Choroid plexus epithelial cell (primary cell): ENCODE data around the gene POP7.

Experiments used
- DNase-seq: peaks from one replicate; pipeline ENCODE4 v3.0.0-alpha.2; 2010; ENCODE audit warnings: low read depth
- H3K4me3 ChIP-seq: 2 replicates; pipeline ENCODE4 v1.5.1; 2011; ENCODE audit warnings: low read depth, mild to moderate bottlenecking, control low read depth, low read length, moderate library complexity
- TF ChIP-seq, protein P1 (sequence below): conservative IDR thresholded peaks from 2 replicates; pipeline ENCODE4 v1.5.1; 2011; ENCODE audit warnings: low read depth, mild to moderate bottlenecking, control low read depth, inconsistent platforms, low read length, moderate library complexity

POP7 gene

DNA sequence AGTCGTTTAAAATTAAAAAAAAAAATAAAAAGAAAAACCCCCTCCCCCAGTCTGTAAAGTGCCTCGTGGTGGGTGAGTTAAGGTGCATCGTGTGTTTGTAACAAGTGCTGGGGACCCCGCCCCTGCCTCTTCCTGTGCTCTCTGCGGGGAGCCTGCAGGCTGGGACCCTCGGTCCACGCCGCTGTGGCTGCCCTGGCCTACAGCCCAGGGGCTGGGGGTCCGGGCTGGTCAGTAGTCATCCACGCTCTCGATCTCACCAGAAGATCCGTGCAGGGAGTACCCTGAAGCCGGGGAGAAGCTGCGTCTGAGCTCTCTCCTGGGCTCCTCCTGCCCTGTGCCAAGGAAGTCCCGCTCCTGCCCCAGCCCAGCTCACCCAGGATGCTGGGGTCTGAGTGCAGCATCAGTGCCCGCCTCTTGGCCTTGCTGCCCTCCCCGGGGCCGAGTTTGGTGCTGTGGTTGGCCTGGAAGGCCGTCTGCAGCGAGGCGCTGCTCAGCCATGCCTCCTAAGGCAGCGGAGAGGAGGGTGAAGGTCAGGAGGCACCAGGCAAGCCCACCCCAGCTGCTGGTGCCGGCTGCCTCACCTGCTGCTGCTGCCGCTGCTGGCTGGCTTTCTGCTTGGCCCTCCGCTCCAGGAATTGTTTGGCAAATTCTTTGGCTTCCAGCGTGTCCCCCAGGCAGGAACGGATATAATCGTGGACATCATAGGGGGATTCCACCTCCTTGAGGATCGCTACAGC is 24.3 kb upstream of the POP7 start:
- no peak for DNase-seq
- H3K4me3 ChIP-seq: no peak overlapping the region
- TF ChIP-seq, protein P1, sequence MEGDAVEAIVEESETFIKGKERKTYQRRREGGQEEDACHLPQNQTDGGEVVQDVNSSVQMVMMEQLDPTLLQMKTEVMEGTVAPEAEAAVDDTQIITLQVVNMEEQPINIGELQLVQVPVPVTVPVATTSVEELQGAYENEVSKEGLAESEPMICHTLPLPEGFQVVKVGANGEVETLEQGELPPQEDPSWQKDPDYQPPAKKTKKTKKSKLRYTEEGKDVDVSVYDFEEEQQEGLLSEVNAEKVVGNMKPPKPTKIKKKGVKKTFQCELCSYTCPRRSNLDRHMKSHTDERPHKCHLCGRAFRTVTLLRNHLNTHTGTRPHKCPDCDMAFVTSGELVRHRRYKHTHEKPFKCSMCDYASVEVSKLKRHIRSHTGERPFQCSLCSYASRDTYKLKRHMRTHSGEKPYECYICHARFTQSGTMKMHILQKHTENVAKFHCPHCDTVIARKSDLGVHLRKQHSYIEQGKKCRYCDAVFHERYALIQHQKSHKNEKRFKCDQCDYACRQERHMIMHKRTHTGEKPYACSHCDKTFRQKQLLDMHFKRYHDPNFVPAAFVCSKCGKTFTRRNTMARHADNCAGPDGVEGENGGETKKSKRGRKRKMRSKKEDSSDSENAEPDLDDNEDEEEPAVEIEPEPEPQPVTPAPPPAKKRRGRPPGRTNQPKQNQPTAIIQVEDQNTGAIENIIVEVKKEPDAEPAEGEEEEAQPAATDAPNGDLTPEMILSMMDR: no peak

DNA sequence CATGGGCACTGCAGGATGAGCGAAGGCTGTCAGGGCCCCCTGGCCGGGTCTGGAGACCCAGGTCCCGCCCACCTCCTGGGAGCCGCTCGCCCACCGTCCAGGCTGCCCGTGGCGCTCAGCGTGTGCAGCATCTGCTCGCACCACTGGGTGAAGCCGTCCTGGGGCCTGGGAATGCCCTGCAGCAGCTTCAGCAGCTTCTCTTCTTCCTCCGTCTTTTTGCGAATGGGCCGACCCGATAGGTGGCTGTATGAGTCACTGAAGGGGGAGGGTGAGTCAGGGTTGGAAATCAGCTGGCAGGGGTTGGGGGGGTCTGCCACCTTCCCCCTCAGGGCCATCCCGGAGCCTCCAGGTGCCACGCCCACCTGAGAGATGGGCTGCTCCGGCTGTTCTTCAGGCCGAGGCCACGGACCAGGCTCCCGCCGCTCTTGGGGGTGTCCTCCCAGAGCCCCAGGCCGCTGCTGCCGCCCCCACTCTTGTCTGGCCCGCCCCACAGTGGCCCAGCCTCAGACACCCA is 23.6 kb upstream of the POP7 start:
- no peak overlapping the region for H3K4me3 ChIP-seq
- TF ChIP-seq, protein P1: no peak
- peak; percentile 33 for DNase-seq

DNA sequence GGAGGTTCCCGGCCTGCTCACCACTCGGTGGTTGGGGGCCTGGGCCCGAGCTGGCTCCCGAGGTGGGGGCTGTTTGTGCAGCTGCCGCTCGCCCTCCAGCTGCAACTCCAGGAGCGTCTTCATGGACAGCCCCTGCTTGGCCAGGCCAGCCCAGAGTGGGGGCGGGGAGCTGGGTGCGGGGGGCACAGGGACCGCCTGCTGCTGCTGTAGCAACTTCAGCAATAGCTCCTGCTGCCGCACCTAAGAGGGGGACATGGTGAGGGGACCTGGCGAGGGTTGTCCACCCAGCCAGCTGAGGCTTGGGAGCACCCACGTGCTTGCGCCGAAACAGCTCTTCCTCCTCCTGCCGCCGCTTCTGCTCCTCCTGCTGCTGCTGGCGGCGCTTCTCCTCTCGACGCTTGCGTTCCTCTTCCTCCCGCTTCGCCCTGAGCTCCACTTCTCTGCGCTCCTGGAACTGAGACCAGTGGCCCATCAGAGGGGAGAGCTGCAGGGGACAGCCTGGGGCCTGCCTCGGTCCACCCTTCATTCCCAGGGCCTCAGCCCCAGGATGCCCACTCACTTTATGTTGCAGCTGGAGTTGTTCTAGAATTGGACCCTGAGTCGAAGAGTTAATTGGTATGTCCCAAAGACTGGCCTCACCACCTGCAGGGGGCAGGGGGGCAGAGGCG is 22.8 kb upstream of the POP7 start:
- DNase-seq: no peak
- H3K4me3 ChIP-seq: no peak overlapping the region
- TF ChIP-seq, protein P1: no peak

DNA sequence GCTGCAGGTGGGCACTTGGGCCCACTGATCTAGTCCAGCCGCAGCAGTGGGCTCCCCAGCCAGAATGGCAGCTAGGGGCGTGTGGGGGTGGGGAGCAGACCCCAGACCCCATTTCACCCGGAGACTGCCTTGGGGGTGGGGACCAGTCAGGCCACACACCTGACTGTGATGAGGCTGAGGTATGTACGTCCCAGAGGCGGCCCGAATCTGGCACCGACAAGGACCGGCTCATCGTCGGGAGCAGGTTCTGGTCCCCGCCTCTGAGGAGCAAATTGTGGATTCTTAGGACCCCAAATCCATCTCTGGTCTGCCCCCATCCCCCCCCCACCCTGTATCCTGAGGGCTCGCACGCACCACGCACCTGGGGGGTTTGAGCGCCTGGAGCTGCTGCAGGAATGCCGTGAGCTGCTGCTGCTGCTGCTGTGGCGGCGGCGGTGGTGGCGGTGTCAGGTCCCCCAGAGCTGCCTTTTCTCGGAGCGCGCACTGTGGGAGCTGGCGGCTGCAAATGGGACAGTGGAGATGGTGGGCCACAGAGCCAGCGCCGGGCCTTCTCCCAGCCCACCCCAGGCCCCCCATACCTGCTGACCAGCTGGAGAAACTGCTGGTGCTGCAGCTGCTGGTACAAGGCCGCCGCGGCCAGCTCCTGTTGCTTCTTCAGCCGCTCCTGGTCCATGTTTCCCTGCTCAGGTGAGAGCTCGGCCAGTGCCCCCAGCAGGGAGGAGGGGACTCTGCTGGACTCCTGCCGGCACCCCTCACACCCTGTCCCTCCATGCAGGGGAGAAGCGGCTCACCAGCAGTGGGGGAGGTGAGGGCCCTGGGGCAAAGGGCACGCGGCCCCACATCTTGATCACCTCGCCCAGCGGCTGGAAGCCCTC is 22.0 kb upstream of the POP7 start:
- H3K4me3 ChIP-seq: no peak overlapping the region
- TF ChIP-seq, protein P1: no peak
- no peak for DNase-seq

DNA sequence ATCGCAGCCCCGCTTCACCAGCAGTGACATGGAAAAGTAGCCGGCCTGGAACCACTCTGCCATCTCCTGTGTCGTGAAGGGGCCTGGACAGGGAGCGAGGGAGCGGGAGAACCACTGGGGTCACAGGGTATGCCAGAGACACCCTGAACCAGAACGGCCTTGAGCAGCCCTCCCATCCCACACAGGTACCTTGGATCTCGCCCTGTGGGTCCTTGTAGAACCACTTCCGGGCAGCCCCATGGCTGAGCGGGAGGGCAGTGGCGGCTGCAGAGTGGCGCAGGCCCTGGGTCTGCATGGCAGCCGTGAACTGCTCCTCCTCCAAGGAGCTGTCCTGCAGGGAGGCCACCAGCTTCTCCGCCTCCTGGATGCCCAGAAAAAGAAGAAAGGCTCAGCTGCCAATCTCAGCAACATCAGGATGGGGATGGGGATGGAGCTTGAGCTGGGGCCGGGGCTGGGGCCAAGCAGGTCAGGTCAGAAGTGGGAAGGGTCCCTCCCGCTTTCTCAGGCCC is 21.3 kb upstream of the POP7 start:
- DNase-seq: no peak
- TF ChIP-seq, protein P1: no peak
- no peak overlapping the region for H3K4me3 ChIP-seq

DNA sequence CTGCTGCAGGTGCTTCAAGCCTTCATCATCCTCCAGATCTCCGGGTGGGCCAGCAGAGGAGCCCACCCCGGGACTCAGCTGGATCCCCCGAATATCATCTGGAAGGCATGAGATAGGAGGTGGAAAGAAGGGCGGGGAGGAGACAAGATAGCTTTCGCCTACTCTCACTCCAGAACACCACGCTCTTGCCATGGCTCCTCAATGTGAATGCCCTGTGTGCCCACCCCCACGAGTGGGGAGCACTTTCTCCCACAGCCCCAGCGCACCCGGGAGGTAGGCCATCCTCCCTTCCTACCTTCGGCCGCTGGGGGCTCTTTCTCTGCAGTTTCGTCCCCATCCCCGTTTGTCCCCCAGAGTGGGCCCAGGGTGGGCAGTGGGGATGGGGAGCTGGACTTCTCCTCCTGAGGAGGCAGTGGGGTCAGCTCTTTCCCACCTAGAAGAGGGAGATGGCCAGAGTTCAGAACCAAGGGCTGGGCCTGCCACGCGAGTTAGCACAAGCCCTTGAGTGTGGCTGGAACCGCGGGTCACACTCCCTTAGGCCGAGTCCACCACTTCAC is 20.8 kb upstream of the POP7 start:
- TF ChIP-seq, protein P1: no peak
- no peak for DNase-seq
- no peak overlapping the region for H3K4me3 ChIP-seq
